C4-2B (cell line): ENCODE measurements around the gene TMTC2.

Experiments
- H3K27ac ChIP-seq: fragments of 450-650 bp; 2 replicates; pipeline ENCODE4 v1.5.1; 2017
- CTCF ChIP-seq: fragments of 450-650 bp; conservative IDR thresholded peaks from 2 replicates; pipeline ENCODE4 v1.5.1; 2017; ENCODE audit warnings: mild to moderate bottlenecking
- ZFX ChIP-seq: fragments of 450-650 bp; IDR thresholded peaks from 2 replicates; pipeline ENCODE4 v1.6.1; 2017

Gene TMTC2

GRCh38 chr12:82874945-82875344 lies 188.2 kb downstream of the TMTC2 start:
- no peak overlapping the region for H3K27ac ChIP-seq
- TF ChIP-seq CTCF (no peak), ZFX (no peak)

GRCh38 chr12:82876075-82876474 lies 189.4 kb downstream of the TMTC2 start:
- TF ChIP-seq ZFX (no peak), CTCF (no peak)
- H3K27ac ChIP-seq, result no peak overlapping the region

- TF ChIP-seq CTCF (no peak), ZFX (no peak)
- H3K27ac ChIP-seq, result no peak overlapping the region
These were observed 191.3 kb downstream of the TMTC2 start for GRCh38 chr12:82877963-82878362.

GRCh38 chr12:82880442-82880901 lies 193.8 kb downstream of the TMTC2 start:
- TF ChIP-seq CTCF, result no peak
- no peak for TF ChIP-seq ZFX
- no peak overlapping the region; the same call in 1 of the 2 replicates for H3K27ac ChIP-seq

GRCh38 chr12:82883394-82884355 lies 197.0 kb downstream of the TMTC2 start:
- TF ChIP-seq ZFX, result no peak
- TF ChIP-seq CTCF, result no peak
- no peak overlapping the region for H3K27ac ChIP-seq

- no peak for TF ChIP-seq CTCF
- no peak for TF ChIP-seq ZFX
- H3K27ac ChIP-seq, result no peak overlapping the region
These were observed 200.1 kb downstream of the TMTC2 start for GRCh38 chr12:82886671-82887340.

GRCh38 chr12:82893896-82894295 lies 207.2 kb downstream of the TMTC2 start:
- no peak overlapping the region for H3K27ac ChIP-seq
- TF ChIP-seq ZFX, result no peak
- no peak for TF ChIP-seq CTCF
